K562 (cell line): ENCODE measurements around the gene TLR8. TPM values are rescaled to one million over a fixed set of nuclear protein-coding genes. Genes with fewer than 3 reads are reported as not detected.

Experiments used
- ARNT ChIP-seq, 2 experiments: fragments of 450-650 bp; IDR thresholded peaks; 2 replicates each; pipeline ENCODE4 v1.6.1; 2016; ENCODE audit warnings: mild to moderate bottlenecking in 1 of 2
- E2F3 ChIP-seq: fragments of 250-450 bp; sonication (Bioruptor Pico); IDR thresholded peaks from 2 replicates; pipeline ENCODE4 v1.4.0; 2020; ENCODE audit warnings: mild to moderate bottlenecking
- ELF1 ChIP-seq: fragments of 200-800 bp; sonication (Bioruptor generic); IDR thresholded peaks from 2 replicates; pipeline ENCODE4 v1.6.1; 2016; ENCODE audit warnings: missing genetic modification characterization, missing compliant biosample characterization
- ELF2 ChIP-seq: fragments of 250-450 bp; sonication (Bioruptor Pico); IDR thresholded peaks from 2 replicates; pipeline ENCODE4 v1.5.0; 2021; ENCODE audit warnings: mild to moderate bottlenecking
- HLTF ChIP-seq: fragments of 450-650 bp; IDR thresholded peaks from 2 replicates; pipeline ENCODE4 v1.6.1; 2016
- HSF4 ChIP-seq: fragments of 250-450 bp; sonication (Bioruptor Pico); IDR thresholded peaks from 2 replicates; pipeline ENCODE4 v2.1.2; 2022; ENCODE audit warnings: mild to moderate bottlenecking, moderate library complexity, borderline replicate concordance
- ILK ChIP-seq: fragments of 450-650 bp; IDR thresholded peaks from 2 replicates; pipeline ENCODE4 v1.6.1; 2016; ENCODE audit warnings: missing genetic modification characterization, low read depth, mild to moderate bottlenecking, missing compliant biosample characterization, moderate library complexity, borderline replicate concordance
- IRF2 ChIP-seq: sonication (generic); formaldehyde crosslinking; IDR thresholded peaks from 2 replicates; pipeline ENCODE4 v1.8.1; 2022; ENCODE audit warnings: mild to moderate bottlenecking, missing genetic modification reagents
- JUNB ChIP-seq: fragments of 450-650 bp; formaldehyde crosslinking; conservative IDR thresholded peaks from 2 replicates; pipeline ENCODE4 v1.4.0; 2020; ENCODE audit warnings: mild to moderate bottlenecking
- KDM1A ChIP-seq, 2 experiments: fragments of 450-650 bp; IDR thresholded peaks; 2 replicates each; pipeline ENCODE4 v1.6.1; 2016; ENCODE audit warnings: mild to moderate bottlenecking in 2 of 2
- KLF10 ChIP-seq: fragments of 250-450 bp; sonication (Bioruptor Pico); IDR thresholded peaks from 2 replicates; pipeline ENCODE4 v1.6.1; 2021; ENCODE audit warnings: matching md5 sums
- MCM7 ChIP-seq, 2 experiments: fragments of 450-650 bp; IDR thresholded peaks; 2 replicates each; pipeline ENCODE4 v1.6.1; 2016 to 2018
- MYBL2 ChIP-seq, 2 experiments: fragments of 450-650 bp in 1 of 2; sonication (generic) in 1 of 2; formaldehyde crosslinking in 1 of 2; IDR thresholded peaks; 2 replicates each; pipeline versions ENCODE4 v1.6.1 to v1.8.1; 2017 to 2022; ENCODE audit warnings: borderline replicate concordance in 1 of 2, inconsistent platforms in 1 of 2, low read depth in 1 of 2, mild to moderate bottlenecking in 1 of 2, missing genetic modification reagents in 1 of 2, moderate library complexity in 1 of 2
- NFIC ChIP-seq: fragments of 450-650 bp; IDR thresholded peaks from 2 replicates; pipeline ENCODE4 v1.6.1; 2017; ENCODE audit warnings: mild to moderate bottlenecking, inconsistent platforms
- OTX1 ChIP-seq: fragments of 450-650 bp; formaldehyde crosslinking; IDR thresholded peaks from 2 replicates; pipeline ENCODE4 v1.4.0; 2022; ENCODE audit warnings: mild to moderate bottlenecking
- PKNOX1 ChIP-seq: fragments of 450-650 bp; IDR thresholded peaks from 2 replicates; pipeline ENCODE4 v1.6.1; 2016
- SIRT6 ChIP-seq: IDR thresholded peaks from one replicate; pipeline ENCODE4 v1.6.1; 2012; ENCODE audit warnings: low read depth, mild to moderate bottlenecking, control low read depth, inconsistent platforms, low read length, moderate library complexity
- SUPT5H ChIP-seq: fragments of 450-650 bp; IDR thresholded peaks from 2 replicates; pipeline ENCODE4 v1.6.1; 2016
- TCF7 ChIP-seq: sonication (generic); IDR thresholded peaks from 2 replicates; pipeline ENCODE4 v1.6.1; 2016; ENCODE audit warnings: antibody characterized with exemption, borderline replicate concordance
- ZBTB43 ChIP-seq: sonication (generic); formaldehyde crosslinking; IDR thresholded peaks from 2 replicates; pipeline ENCODE4 v1.8.0; 2023; ENCODE audit warnings: mild to moderate bottlenecking, missing genetic modification reagents
- ZNF133 ChIP-seq: fragments of 250-450 bp; sonication (Bioruptor Pico); IDR thresholded peaks from 2 replicates; pipeline ENCODE4 v1.4.0; 2020; ENCODE audit warnings: mild to moderate bottlenecking
- ZNF134 ChIP-seq: fragments of 250-450 bp; sonication (Bioruptor Pico); conservative IDR thresholded peaks from 2 replicates; pipeline ENCODE4 v1.4.0; 2020
- ZNF280A ChIP-seq: fragments of 450-650 bp; IDR thresholded peaks from 2 replicates; pipeline ENCODE4 v1.6.1; 2018; ENCODE audit warnings: mild to moderate bottlenecking, low read depth; ENCODE audit not compliant: partially characterized antibody
- ZNF449 ChIP-seq: fragments of 250-450 bp; sonication (Bioruptor Pico); IDR thresholded peaks from 2 replicates; pipeline ENCODE4 v1.8.0; 2022; ENCODE audit warnings: moderate library complexity, mild to moderate bottlenecking, inconsistent platforms
- ZNF583 ChIP-seq: fragments of 250-450 bp; sonication (Bioruptor Pico); IDR thresholded peaks from 2 replicates; pipeline ENCODE4 v1.4.0; 2020
- ZNF696 ChIP-seq: fragments of 250-450 bp; sonication (Bioruptor Pico); conservative IDR thresholded peaks from 2 replicates; pipeline ENCODE4 v1.4.0; 2020; ENCODE audit warnings: mild to moderate bottlenecking, moderate library complexity
- polyA plus RNA-seq, 8 experiments: library from polyadenylated mRNA; depleted of rRNA in 4 of 8; stranded (reverse) in 5 of 8; unstranded in 3 of 8; fragments of >200 nt; fragmentation: Nextera tagmentation in 2 of 8; fragmentation: Illumina TruSeq in 1 of 8; extraction: Ambion mirVana in 2 of 8; extraction: Trizol in 1 of 8; gene quantifications; 2 replicates each; pipeline versions ENCODE4 v1.2.1 to v1.2.3, GENCODE V29; 2011 to 2014; ENCODE audit warnings: inconsistent platforms in 1 of 8, missing spikeins in 1 of 8
- total RNA-seq, 7 experiments: library from RNA; depleted of rRNA in 6 of 7; stranded (reverse); fragments of >200 nt in 6 of 7; fragmentation: Illumina TruSeq in 2 of 7; extraction: Trizol in 2 of 7; gene quantifications; 2 replicates each; pipeline versions ENCODE4 v1.2.1 to v1.2.3, GENCODE V29; 2011 to 2021; ENCODE audit warnings: low replicate concordance in 1 of 7

The TLR8 gene
- total and polyA plus RNA-seq, 9 of the 15 experiments (the other 6 are each of a cell fraction or from before 2014, with no cell fraction given), result not detected

- TF ChIP-seq MYBL2 (IDR thresholded peaks at IDR 0.05; ENCODE audit: low read depth) (no peak), MYBL2 (CRISPR knock-in tag; IDR thresholded peaks at IDR 0.05; ENCODE audit: borderline replicate concordance) (no peak), HLTF (no peak), ZBTB43 (CRISPR knock-in tag) (no peak), ZNF133 (no peak), HSF4 (no peak), PKNOX1 (peak; percentile 21; the same call in 1 of the 2 replicates), NFIC (no peak), ELF2 (CRISPR knock-in tag) (0 out of 2 replicates have a peak, but pooled peaks have one; percentile 11), ZNF280A (no peak), ZNF134 (CRISPR knock-in tag) (no peak), ZNF583 (CRISPR knock-in tag) (no peak), ELF1 (tag) (peak; percentile 78), KLF10 (CRISPR knock-in tag) (no peak), SIRT6 (no peak), OTX1 (CRISPR knock-in tag) (no peak), JUNB (no peak), TCF7 (no peak), ZNF696 (no peak), KDM1A (IDR thresholded peaks at IDR 0.05) (no peak), ZNF449 (CRISPR knock-in tag) (no peak), ILK (tag) (no peak), MCM7 (IDR thresholded peaks at IDR 0.05) (no peak), IRF2 (CRISPR knock-in tag) (no peak), E2F3 (no peak), ARNT (IDR thresholded peaks at IDR 0.05) (no peak; a peak in 1 of 4 replicates), SUPT5H (peak; percentile 30; the same call in 1 of the 2 replicates)
Observed at GRCh38 chrX:12956704-12957534, 50.5 kb downstream of the TLR8 start (continued).
